22Rv1 (cell line): ENCODE measurements around the gene ZBTB21.

Experiments
- CTCF ChIP-seq: fragments of 450-650 bp; IDR thresholded peaks from 2 replicates; pipeline ENCODE4 v1.5.1; 2017; ENCODE audit warnings: mild to moderate bottlenecking
- ZFX ChIP-seq: fragments of 450-650 bp; IDR thresholded peaks from 2 replicates; pipeline ENCODE4 v1.6.1; 2017; ENCODE audit warnings: antibody characterized with exemption, borderline replicate concordance

- no peak for TF ChIP-seq CTCF
- no peak for TF ChIP-seq ZFX
These were observed 27.8 kb upstream of the ZBTB21 start for GRCh38 chr21:42037943-42038342.
